ENCODE measurements around the gene TMBIM4.

DNA sequence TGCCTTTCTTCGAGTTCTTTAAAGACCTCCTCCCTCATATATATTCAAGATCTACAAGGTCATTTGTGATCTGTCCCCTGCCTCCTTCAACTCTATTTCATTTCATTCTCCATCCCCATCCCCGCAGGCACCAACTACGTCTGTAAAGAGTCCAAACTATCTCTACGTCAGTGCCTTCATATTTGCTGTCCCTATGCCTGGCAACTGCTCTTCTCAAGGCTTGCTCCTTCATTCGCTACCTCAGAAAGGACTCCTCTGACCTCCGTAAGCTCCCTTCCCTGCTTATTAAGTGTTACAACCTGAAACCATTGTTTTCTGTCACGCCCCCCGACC is 39.9 kb downstream of the TMBIM4 start:
- TF ChIP-seq, protein P1, sequence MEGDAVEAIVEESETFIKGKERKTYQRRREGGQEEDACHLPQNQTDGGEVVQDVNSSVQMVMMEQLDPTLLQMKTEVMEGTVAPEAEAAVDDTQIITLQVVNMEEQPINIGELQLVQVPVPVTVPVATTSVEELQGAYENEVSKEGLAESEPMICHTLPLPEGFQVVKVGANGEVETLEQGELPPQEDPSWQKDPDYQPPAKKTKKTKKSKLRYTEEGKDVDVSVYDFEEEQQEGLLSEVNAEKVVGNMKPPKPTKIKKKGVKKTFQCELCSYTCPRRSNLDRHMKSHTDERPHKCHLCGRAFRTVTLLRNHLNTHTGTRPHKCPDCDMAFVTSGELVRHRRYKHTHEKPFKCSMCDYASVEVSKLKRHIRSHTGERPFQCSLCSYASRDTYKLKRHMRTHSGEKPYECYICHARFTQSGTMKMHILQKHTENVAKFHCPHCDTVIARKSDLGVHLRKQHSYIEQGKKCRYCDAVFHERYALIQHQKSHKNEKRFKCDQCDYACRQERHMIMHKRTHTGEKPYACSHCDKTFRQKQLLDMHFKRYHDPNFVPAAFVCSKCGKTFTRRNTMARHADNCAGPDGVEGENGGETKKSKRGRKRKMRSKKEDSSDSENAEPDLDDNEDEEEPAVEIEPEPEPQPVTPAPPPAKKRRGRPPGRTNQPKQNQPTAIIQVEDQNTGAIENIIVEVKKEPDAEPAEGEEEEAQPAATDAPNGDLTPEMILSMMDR (conservative IDR thresholded peaks at IDR 0.05; ENCODE audit: low read depth, low read length) = no peak
- TF ChIP-seq CHD1 (IDR thresholded peaks at IDR 0.05; ENCODE audit: low read depth, low read length) (no peak), RFX5 (IDR thresholded peaks at IDR 0.05; ENCODE audit: low read depth, low read length) (no peak)

Data from IMR-90 (cell line).